GM12891 (cell line): ENCODE results near the gene CENPC. TPM values are rescaled to one million over a fixed set of nuclear protein-coding genes. Genes with fewer than 3 reads are reported as not detected.

Experiments
- DNase-seq: peaks from one replicate; pipeline ENCODE4 v3.0.0; 2011; ENCODE audit warnings: low spot score; ENCODE audit not compliant: insufficient read length
- FAIRE-seq: peaks from 2 replicates; lab custom pipeline; 2011; peaks lifted over from hg19 to GRCh38; lab: Jason Lieb, UNC
- PAX5 ChIP-seq: IDR thresholded peaks from 2 replicates; pipeline ENCODE4 v1.6.1; 2011; ENCODE audit warnings: low read length, moderate library complexity, mild to moderate bottlenecking; ENCODE audit not compliant: insufficient read depth, severe bottlenecking
- POLR2A ChIP-seq: IDR thresholded peaks from 2 replicates; pipeline ENCODE4 v1.6.1; 2011; ENCODE audit warnings: low read depth, low read length, control low read depth
- POLR2AphosphoS5 ChIP-seq: IDR thresholded peaks from 2 replicates; pipeline ENCODE4 v1.6.1; 2011; ENCODE audit warnings: low read depth, low read length, control low read depth
- POU2F2 ChIP-seq: IDR thresholded peaks from 2 replicates; pipeline ENCODE4 v1.6.1; 2011; ENCODE audit warnings: low read depth, mild to moderate bottlenecking, control low read depth, low read length, moderate library complexity
- SPI1 ChIP-seq: IDR thresholded peaks from 2 replicates; pipeline ENCODE4 v1.6.1; 2011; ENCODE audit warnings: low read depth, low read length, control low read depth
- TAF1 ChIP-seq: IDR thresholded peaks from 2 replicates; pipeline ENCODE4 v1.6.1; 2011; ENCODE audit warnings: low read depth, low read length, control low read depth
- polyA plus RNA-seq: library from polyadenylated mRNA; unstranded; fragments of >200 nt; gene quantifications from one replicate; pipeline ENCODE4 v1.2.1, GENCODE V29; 2012; ENCODE audit warnings: low read depth, missing spikeins, inconsistent platforms; ENCODE audit not compliant: missing spikeins

Gene CENPC, protein sequence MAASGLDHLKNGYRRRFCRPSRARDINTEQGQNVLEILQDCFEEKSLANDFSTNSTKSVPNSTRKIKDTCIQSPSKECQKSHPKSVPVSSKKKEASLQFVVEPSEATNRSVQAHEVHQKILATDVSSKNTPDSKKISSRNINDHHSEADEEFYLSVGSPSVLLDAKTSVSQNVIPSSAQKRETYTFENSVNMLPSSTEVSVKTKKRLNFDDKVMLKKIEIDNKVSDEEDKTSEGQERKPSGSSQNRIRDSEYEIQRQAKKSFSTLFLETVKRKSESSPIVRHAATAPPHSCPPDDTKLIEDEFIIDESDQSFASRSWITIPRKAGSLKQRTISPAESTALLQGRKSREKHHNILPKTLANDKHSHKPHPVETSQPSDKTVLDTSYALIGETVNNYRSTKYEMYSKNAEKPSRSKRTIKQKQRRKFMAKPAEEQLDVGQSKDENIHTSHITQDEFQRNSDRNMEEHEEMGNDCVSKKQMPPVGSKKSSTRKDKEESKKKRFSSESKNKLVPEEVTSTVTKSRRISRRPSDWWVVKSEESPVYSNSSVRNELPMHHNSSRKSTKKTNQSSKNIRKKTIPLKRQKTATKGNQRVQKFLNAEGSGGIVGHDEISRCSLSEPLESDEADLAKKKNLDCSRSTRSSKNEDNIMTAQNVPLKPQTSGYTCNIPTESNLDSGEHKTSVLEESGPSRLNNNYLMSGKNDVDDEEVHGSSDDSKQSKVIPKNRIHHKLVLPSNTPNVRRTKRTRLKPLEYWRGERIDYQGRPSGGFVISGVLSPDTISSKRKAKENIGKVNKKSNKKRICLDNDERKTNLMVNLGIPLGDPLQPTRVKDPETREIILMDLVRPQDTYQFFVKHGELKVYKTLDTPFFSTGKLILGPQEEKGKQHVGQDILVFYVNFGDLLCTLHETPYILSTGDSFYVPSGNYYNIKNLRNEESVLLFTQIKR
- 10.2 TPM for polyA plus RNA-seq

DNA sequence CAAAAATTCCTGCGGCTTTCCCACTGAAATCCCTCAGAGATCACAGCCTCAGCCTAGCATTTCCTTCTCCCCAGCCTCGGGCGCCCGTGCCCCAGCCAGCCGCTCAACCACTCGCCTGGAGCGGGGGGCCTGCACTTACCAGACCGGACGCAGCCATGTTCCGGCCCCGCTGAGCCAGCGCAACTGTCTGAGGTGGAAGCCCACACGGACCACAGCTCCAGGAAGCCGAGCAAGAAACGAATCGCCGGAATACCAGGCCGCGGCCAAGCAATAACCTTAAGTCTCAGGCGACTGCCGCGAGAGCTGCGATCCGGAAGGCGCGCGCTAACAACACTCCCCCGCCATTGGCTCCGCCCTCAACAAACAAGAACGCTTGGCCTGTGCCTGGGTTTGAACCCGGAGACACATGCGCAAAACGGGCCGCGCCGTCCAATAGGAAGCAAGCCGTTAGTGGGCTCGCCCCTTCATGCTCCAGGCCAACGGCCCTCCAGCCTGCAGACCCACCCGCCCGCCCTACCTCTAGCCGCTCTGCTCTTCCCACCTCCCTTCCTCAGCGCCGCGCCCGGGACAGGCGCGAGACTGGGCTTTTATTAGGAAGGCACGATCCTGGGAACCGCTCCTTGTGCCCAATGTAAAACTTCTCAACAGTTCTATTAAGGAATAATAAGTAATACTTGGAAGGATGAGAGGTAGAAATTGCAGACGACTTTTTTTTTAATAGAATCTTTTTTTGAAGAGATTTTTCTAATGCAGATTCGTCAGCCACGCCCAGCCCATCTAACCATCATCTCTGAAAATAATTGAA is at the start of gene CENPC:
CENPC (minus strand) TSS at position 305 of the 805 bp plus-strand sequence; CDS start at position 157, 148 bp downstream.
- peak; percentile 63 for DNase-seq
- FAIRE-seq, result peak; percentile 98
- TF ChIP-seq TAF1 (peak; percentile 92), POU2F2 (peak; percentile 77; the same call in 1 of the 2 replicates), POLR2A (peak; percentile 97), POLR2AphosphoS5 (peak; percentile 96), PAX5 (peak; percentile 17), SPI1 (no peak)

DNA sequence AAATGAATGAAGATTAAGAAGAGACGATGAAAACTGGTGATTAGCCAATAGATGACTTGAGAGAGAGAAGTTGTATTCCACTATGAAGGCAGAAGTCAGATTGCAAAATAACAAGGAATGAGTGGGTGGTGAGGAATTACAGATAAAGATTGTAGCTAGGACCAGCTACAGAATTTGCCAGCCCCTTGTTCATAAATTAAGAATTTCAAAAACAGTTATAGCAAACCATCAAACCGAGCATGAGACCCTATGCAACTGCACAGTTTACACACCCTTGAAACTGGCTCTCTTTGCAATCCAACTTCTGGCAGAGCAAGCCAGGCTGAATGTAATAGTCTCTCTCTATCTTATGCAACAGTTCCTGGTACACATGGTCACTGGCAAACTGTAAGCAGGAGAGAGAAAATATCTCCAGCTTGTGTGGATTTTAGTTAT is 48.5 kb upstream of the CENPC start:
- DNase-seq, result no peak
- FAIRE-seq, result no peak
- TF ChIP-seq POLR2A, result no peak
- TF ChIP-seq PAX5, result no peak
- no peak for TF ChIP-seq TAF1
- no peak for TF ChIP-seq SPI1
- no peak for TF ChIP-seq POLR2AphosphoS5
- no peak for TF ChIP-seq POU2F2

DNA sequence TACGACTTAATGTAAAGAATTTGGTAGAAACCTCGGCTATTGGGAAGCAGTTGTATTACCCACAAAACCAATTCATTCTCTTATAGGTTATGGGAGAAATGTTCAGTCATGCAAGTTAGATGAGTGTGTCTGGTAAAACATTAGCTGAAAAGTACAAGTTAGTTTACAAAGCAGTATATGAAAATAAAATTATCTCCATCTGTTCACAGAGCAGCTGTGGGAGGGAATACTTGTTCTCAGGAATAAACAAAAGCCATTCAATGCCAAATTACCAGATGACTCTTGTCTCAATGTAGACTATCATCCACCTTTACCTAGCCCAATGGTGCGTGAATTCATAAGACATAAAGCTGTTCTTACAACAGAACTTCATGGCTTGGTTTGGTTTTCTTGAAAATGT is 41.9 kb upstream of the CENPC start:
- no peak for FAIRE-seq
- DNase-seq, result no peak
- TF ChIP-seq SPI1 (no peak), POU2F2 (no peak), POLR2AphosphoS5 (no peak), PAX5 (no peak), POLR2A (no peak), TAF1 (no peak)

DNA sequence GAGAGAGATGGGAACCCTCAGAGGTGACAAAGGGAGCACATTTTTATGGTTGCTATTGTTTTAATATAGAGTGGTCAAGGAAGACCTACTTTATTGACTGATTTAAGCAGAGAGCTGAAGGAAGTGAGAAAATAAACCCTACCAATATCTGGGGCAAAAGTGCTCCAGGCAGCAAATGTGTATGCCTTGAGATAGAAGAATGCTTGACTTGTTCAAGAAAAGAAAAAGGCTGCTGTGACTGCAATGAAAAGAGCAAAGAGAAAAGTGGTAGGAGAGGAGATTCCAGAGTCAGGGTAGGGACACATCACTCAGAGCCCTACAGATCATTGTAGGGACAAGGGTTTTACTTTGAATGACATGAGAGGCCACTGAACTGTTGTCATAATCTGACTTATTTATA is 39.2 kb upstream of the CENPC start:
- FAIRE-seq (no peak), DNase-seq (no peak)

DNA sequence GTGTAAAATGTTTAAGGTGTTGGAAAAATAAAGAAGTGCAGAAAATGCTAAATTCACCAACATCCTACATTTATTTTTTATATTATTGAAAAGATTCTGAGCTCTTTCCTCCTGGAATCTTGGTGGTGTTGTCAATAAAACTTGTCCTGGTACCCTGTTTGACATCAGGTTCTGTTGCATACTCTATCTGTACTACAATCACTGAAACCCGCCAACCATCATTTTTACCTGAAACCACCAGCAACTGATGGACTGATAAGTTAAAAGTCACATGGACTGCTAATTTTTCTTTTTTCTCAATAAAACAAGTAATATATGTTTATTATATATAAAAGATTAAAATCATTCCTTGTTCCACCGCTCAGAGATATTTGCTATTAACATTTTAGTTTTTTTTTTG is 36.6 kb upstream of the CENPC start:
- TF ChIP-seq POU2F2 (no peak), POLR2A (no peak), POLR2AphosphoS5 (no peak), TAF1 (no peak), PAX5 (no peak), SPI1 (no peak)
- FAIRE-seq, result no peak
- no peak for DNase-seq

More for the DNA sequence above, 39.2 kb upstream of the CENPC start:
- no peak for TF ChIP-seq POU2F2

DNA sequence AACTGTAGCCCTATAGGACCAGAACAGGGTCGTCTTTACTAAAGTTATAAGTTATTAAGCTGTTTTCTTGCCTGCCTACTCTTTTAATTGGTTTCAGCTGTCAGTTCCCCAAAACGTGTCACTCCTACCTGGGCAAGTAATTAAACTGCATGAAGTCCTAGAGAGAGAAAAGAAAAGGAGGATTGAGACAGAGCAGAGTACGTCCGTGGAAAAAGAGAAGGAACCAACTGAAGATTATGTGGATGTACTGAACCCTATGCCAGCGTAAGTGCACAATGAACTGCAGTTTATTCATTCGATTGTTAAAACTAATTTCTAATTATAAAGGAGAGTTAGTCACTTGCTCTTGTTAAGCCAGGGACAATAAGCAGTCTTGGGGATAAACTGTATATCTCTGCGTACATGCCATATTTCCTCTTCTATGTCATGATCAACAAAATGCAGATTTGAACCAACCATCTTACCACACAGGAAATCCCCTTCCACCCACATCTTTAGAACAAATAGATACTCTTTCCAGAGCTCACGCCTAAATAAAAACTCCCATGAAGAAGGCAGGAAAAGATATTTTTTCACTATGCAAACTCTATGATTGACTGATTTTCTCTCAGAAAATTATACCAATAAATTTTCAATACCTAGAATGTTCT is 36.0 kb upstream of the CENPC start:
- FAIRE-seq (peak; percentile 84), DNase-seq (no peak)
- TF ChIP-seq POU2F2, result no peak
- peak; percentile 48 for TF ChIP-seq SPI1

DNA sequence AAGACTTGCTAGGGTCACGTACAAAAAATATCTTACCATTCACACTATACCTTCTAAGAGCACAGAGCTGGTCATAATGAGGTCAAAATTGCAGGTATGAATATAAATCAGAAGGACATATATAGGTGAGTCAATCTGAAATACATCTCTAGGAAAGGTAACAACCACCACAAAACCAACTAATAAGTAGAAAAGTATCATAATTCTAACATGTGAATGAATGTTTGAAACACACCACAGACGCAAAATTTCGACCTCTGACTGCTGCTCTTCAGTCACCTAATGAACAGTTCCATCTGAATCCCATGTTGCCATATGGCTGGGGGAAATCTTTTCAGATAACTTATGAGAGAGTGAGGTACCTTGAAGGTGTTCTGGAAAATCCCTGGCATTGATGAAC is 35.3 kb upstream of the CENPC start:
- TF ChIP-seq PAX5 (no peak), POLR2A (no peak), TAF1 (no peak), POU2F2 (no peak), POLR2AphosphoS5 (no peak), SPI1 (no peak)
- no peak for DNase-seq
- FAIRE-seq, result no peak

DNA sequence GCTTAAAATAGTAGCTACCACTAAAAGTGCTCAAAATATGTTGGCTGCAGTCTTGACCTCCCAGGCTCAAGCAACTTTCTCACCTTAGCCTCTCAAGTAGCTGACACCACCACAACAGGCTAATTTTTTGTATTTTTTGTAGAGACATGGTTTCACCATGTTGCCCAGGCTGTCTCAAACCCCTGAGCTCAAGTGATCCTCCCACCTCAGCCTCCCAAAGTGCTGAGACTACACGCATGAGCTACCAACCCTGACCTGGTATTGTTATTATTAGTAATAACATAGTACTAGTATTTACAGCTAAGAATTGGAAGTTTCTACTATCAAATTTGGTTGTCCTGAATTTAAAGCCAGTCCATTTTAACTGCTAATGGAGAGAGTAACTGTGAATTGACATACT is 31.2 kb upstream of the CENPC start:
- DNase-seq, result no peak
- peak; percentile 92 for FAIRE-seq
- peak; percentile 88 for TF ChIP-seq PAX5
- TF ChIP-seq TAF1, result no peak

DNA sequence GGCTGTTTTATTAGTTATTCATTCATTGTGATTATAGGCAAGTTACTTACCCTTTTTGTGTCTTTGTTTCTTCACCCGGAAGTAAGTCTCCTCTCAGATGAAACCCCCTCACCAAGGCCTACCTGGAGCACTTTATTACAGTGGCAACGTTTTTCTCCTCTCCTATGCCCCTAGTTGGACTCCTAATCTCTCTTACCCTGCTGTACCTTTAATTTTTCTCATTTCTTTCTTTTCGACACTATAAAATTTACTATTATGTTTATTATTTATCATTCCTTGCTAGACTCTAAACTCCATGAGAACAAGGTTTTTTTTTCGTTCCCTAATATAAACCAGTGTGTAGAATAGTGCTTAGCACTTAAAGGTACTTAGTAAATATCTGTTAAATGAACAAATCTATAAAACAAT is 30.8 kb upstream of the CENPC start:
- DNase-seq (no peak), FAIRE-seq (no peak)
- TF ChIP-seq POU2F2 (no peak), POLR2AphosphoS5 (no peak), PAX5 (no peak), POLR2A (no peak), SPI1 (no peak), TAF1 (no peak)
